Measurements from ENCODE around the gene JCAD.

JCAD gene

GRCh38 chr10:29998142-29998808, 61.1 kb downstream of the JCAD start:
- DNase-seq (ENCODE audit: extremely low read depth, low read depth) = peak; percentile 54
- peak; percentile 100 for TF ChIP-seq CTCF (IDR thresholded peaks at IDR 0.05; ENCODE audit: low read depth, low read length)

- no peak for DNase-seq (ENCODE audit: extremely low read depth, low read depth)
- no peak for TF ChIP-seq CTCF (IDR thresholded peaks at IDR 0.05; ENCODE audit: low read depth, low read length)
These were observed 64.6 kb downstream of the JCAD start for GRCh38 chr10:29994811-29995210.

GRCh38 chr10:29993319-29993915, 66.0 kb downstream of the JCAD start:
- TF ChIP-seq CTCF (IDR thresholded peaks at IDR 0.05; ENCODE audit: low read depth, low read length) = no peak
- DNase-seq (ENCODE audit: extremely low read depth, low read depth) = no peak

GRCh38 chr10:29992914-29993313, 66.5 kb downstream of the JCAD start:
- no peak for DNase-seq (ENCODE audit: extremely low read depth, low read depth)
- no peak for TF ChIP-seq CTCF (IDR thresholded peaks at IDR 0.05; ENCODE audit: low read depth, low read length)

GRCh38 chr10:29991382-29991781, 68.0 kb downstream of the JCAD start:
- no peak for DNase-seq (ENCODE audit: extremely low read depth, low read depth)
- no peak for TF ChIP-seq CTCF (IDR thresholded peaks at IDR 0.05; ENCODE audit: low read depth, low read length)

- TF ChIP-seq CTCF (IDR thresholded peaks at IDR 0.05; ENCODE audit: low read depth, low read length) = no peak
- DNase-seq (ENCODE audit: extremely low read depth, low read depth) = no peak
These were observed 71.9 kb downstream of the JCAD start for GRCh38 chr10:29987471-29987870.

GRCh38 chr10:29982997-29983648, 76.3 kb downstream of the JCAD start:
- no peak for TF ChIP-seq CTCF (IDR thresholded peaks at IDR 0.05; ENCODE audit: low read depth, low read length)
- DNase-seq (ENCODE audit: extremely low read depth, low read depth) = no peak

Measured in AG09319 (cell line).